Activated naive CD8-positive, alpha-beta T cell treated with anti-CD3 and anti-CD28 coated beads, Interleukin-2, amount 10 ng/mL, durations not matched to agents 7 days and 5 days (primary cell): ENCODE results near the gene EPB41L1. TPM values are rescaled to one million over a fixed set of nuclear protein-coding genes. Genes with fewer than 3 reads are reported as not detected.
"Not testable (repeated sequence)": the region's sequence is repeated elsewhere in the genome, so short reads cannot be mapped to it uniquely, and the experiment has no call there.

ENCODE experiments used
- ATAC-seq: fragments of 150-1000 bp; cut with Tn5 transposase; one replicate; pipeline ENCODE4 v1.10.0; 2021; ENCODE audit warnings: low read depth, moderate library complexity
- POLR2A ChIA-PET: fragments of 350-600 bp; sonication (Branson Sonifier 250); formaldehyde crosslinking; loops from one replicate; lab custom pipeline; 2021; ENCODE audit warnings: antibody characterized with exemption; lab: Charles Lee
- DNase-seq: peaks from one replicate; pipeline ENCODE4 v3.0.0; 2021
- H3K27ac Mint-ChIP-seq: one replicate; pipeline ENCODE4 v1.8.0; 2022; ENCODE audit warnings: mild to moderate bottlenecking, mixed read lengths
- H3K27me3 Mint-ChIP-seq: one replicate; pipeline ENCODE4 v1.8.0; 2022; ENCODE audit warnings: mild to moderate bottlenecking, moderate library complexity, mixed read lengths
- H3K36me3 Mint-ChIP-seq: one replicate; pipeline ENCODE4 v1.8.0; 2021; ENCODE audit warnings: mild to moderate bottlenecking, mixed read lengths
- H3K4me1 Mint-ChIP-seq: one replicate; pipeline ENCODE4 v1.8.0; 2021; ENCODE audit warnings: mixed read lengths
- H3K4me3 Mint-ChIP-seq: one replicate; pipeline ENCODE4 v1.8.0; 2022; ENCODE audit warnings: mild to moderate bottlenecking, moderate library complexity, mixed read lengths
- H3K9me3 Mint-ChIP-seq: one replicate; pipeline ENCODE4 v1.8.0; 2021; ENCODE audit warnings: mixed read lengths
- total RNA-seq, 2 experiments: library from RNA; stranded (reverse); gene quantifications; one replicate each; pipeline ENCODE4 v1.2.3, GENCODE V29; 2021

The EPB41L1 gene
- total RNA-seq, 2 experiments from 2014 or later: 0.62 TPM; not detected in 1

- no peaks in the 10 kb centered on the region for H3K4me1 Mint-ChIP-seq
- DNase-seq (no peak), ATAC-seq (no peak)
- H3K27me3 Mint-ChIP-seq: peaks cover 2% of the 10 kb centered on the region
- no peak overlapping the region for H3K27ac Mint-ChIP-seq
- H3K9me3 Mint-ChIP-seq: no peaks in the 10 kb centered on the region
- no peaks in the 10 kb centered on the region for H3K36me3 Mint-ChIP-seq
- H3K4me3 Mint-ChIP-seq: no peak overlapping the region
- POLR2A ChIA-PET: no interaction called here
Observed at GRCh38 chr20:36133821-36134220, 20.7 kb upstream of the EPB41L1 start.

DNA sequence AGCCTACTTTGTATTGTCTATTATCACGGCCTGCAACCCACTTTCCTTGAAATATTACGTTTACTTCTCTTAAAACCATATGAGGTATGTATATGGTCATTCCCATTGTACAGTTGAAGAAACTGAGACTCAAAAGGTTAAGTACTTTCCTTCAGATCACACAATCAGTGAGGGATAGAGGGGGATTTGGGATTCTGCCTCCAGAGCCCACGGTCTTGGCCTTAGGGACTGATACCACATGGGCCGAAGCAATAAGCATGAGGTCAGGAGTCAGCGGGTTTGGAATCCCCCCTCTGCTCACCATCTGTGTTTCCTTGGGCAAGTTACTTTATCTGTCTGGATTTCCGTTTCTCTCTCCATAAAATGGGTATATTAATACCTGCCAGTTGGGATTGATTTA is 19.4 kb upstream of the EPB41L1 start:
- no peak for ATAC-seq
- no peak for DNase-seq
- Mint-ChIP-seq H3K27ac (no peak overlapping the region), H3K4me3 (no peak overlapping the region), H3K36me3 (no peaks in the 10 kb centered on the region), H3K9me3 (no peaks in the 10 kb centered on the region), H3K4me1 (no peaks in the 10 kb centered on the region), H3K27me3 (peaks cover 2% of the 10 kb centered on the region)
- POLR2A ChIA-PET: no interaction called here

GRCh38 chr20:36135821-36136220 is 18.7 kb upstream of the EPB41L1 start:
- Mint-ChIP-seq H3K9me3 (no peaks in the 10 kb centered on the region), H3K36me3 (no peaks in the 10 kb centered on the region), H3K27ac (no peak overlapping the region), H3K4me3 (no peak overlapping the region), H3K27me3 (peaks cover 2% of the 10 kb centered on the region), H3K4me1 (no peaks in the 10 kb centered on the region)
- DNase-seq (no peak), ATAC-seq (no peak)
- POLR2A ChIA-PET: no interaction called here

GRCh38 chr20:36137313-36137712 is 17.2 kb upstream of the EPB41L1 start:
- DNase-seq, H3K4me1 Mint-ChIP-seq, H3K9me3 Mint-ChIP-seq, POLR2A ChIA-PET, ATAC-seq, H3K36me3 Mint-ChIP-seq, H3K27me3 Mint-ChIP-seq, H3K27ac Mint-ChIP-seq, H3K4me3 Mint-ChIP-seq: not testable (repeated sequence)

DNA sequence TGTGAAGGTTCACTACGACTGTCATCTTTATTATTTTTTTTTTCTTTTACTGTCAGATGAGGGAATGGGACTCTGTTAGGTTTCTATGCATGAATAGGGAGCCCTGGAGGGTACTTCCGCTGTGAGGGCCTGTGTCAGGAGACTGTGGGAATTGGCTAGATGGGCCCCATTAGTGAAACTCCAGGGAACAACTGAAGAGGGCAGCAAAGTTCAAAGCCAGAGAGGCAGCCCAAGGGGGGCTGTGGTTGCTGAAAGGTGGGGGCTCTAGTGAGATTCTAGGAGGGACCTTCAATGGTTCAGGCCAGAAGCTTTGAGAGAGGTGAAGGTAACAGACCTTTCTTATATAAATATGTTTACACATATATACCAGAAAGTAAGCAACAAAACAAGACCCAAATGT is 13.2 kb upstream of the EPB41L1 start:
- H3K36me3 Mint-ChIP-seq: no peaks in the 10 kb centered on the region
- H3K9me3 Mint-ChIP-seq: no peaks in the 10 kb centered on the region
- no peak for DNase-seq
- no peak for ATAC-seq
- POLR2A ChIA-PET: no interaction called here
- peaks cover 24% of the 10 kb centered on the region for H3K27me3 Mint-ChIP-seq
- H3K4me3 Mint-ChIP-seq: no peak overlapping the region
- H3K27ac Mint-ChIP-seq: no peak overlapping the region
- peaks cover 11% of the 10 kb centered on the region for H3K4me1 Mint-ChIP-seq

DNA sequence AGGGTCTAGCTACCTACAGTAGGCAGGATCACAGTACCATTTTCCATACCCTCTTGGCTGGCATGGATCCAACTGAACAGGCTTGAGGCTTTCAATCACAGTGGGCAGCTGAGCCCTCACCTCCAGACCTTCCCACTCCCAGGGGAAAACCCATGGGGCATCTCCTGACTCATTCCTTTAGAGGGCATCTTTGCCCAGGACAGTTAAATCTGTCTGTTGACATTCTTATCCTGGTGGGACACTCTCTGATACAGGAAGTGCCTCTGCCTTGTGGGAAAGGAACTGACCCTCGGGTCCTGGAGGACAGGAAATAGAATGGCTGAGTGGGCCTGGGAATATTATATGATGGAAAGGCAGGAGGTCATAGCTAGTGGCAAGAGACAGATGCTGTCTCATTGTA is 10.2 kb upstream of the EPB41L1 start:
- POLR2A ChIA-PET: interaction anchor here (0.6 kb wide), 1 partner anchor 460 kb away, joined by 3 read pairs; no protein-coding TSS in a partner anchor
- no peak overlapping the region for H3K4me3 Mint-ChIP-seq
- ATAC-seq: no peak
- no peak for DNase-seq
- no peak overlapping the region for H3K27ac Mint-ChIP-seq
- no peaks in the 10 kb centered on the region for H3K9me3 Mint-ChIP-seq
- H3K27me3 Mint-ChIP-seq: peaks cover 28% of the 10 kb centered on the region
- H3K4me1 Mint-ChIP-seq: peaks cover 11% of the 10 kb centered on the region
- no peaks in the 10 kb centered on the region for H3K36me3 Mint-ChIP-seq

GRCh38 chr20:36145877-36146707 is 8.4 kb upstream of the EPB41L1 start:
- no peaks in the 10 kb centered on the region for H3K9me3 Mint-ChIP-seq
- H3K4me1 Mint-ChIP-seq: peaks cover 11% of the 10 kb centered on the region
- no peak overlapping the region for H3K27ac Mint-ChIP-seq
- ATAC-seq (no peak), DNase-seq (no peak)
- peaks cover 30% of the 10 kb centered on the region for H3K27me3 Mint-ChIP-seq
- no peak overlapping the region for H3K4me3 Mint-ChIP-seq
- POLR2A ChIA-PET: no interaction called here
- H3K36me3 Mint-ChIP-seq: no peaks in the 10 kb centered on the region

DNA sequence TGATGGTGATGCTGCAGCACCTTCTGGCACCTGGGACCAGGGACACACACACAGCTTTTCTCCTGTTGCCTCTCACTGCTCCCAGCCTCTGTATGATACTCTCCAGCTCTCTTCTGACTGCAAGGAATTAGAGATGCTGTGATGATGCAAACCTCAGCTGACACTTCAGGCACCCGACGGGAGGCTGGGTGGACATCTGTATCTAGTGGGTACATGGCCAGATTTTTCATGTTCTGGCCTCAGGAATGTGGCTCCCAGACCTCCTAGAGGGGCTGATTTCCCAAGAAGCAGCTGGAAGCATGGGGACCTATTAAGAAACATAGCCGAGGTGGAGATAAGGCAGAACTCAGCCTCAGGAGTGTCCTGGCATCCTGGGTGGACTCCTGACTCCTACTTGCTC is 6.8 kb upstream of the EPB41L1 start:
- peaks cover 39% of the 10 kb centered on the region for H3K27me3 Mint-ChIP-seq
- ATAC-seq (no peak), DNase-seq (no peak)
- POLR2A ChIA-PET: no interaction called here
- H3K9me3 Mint-ChIP-seq: no peaks in the 10 kb centered on the region
- H3K36me3 Mint-ChIP-seq: no peaks in the 10 kb centered on the region
- no peak overlapping the region for H3K4me3 Mint-ChIP-seq
- H3K27ac Mint-ChIP-seq: no peak overlapping the region
- peaks cover 9% of the 10 kb centered on the region for H3K4me1 Mint-ChIP-seq

DNA sequence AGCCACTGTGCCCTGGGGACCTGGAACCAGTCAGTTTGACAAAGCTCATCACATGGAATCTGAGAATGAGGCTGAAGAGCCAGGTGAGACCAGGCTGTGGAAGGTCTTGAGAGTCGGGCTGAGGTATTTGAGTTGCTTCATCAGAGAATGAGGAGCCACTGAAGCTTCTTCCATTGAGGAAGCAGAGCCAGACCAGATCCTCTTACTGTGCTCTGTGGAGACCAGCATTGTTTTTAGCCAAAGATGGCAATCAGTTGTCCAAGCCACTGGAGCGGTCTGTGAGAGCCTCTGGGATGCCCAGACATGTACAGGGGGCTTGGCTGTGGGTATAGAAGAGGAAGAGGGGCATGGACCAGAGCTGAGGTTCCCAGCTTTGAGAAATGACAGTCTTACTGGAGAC is 6.1 kb upstream of the EPB41L1 start:
- POLR2A ChIA-PET: no interaction called here
- Mint-ChIP-seq H3K4me3 (no peak overlapping the region), H3K9me3 (no peaks in the 10 kb centered on the region), H3K27me3 (peaks cover 43% of the 10 kb centered on the region), H3K4me1 (peaks cover 2% of the 10 kb centered on the region), H3K27ac (no peak overlapping the region), H3K36me3 (no peaks in the 10 kb centered on the region)
- DNase-seq: no peak
- no peak for ATAC-seq

DNA sequence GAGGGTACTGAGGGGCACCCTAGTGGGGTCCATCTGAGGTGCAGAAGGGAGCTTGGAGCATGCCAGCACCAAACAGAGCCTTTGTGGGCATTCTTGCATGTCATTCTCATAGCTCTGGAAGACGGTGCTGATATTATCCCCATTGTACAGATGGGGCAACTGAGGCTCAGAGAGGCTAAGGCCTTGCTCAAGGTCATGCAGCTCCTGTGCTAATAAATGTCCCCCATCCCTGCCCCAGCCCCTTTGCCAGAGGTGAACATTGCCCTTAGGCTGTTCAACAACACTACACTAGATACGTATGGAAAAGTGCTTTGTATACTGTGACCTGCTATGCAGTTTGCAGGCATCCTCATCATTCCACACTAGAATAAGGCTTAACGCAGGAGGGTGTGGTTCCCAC is 5.5 kb upstream of the EPB41L1 start:
- Mint-ChIP-seq H3K36me3 (no peaks in the 10 kb centered on the region), H3K27ac (no peak overlapping the region), H3K9me3 (no peaks in the 10 kb centered on the region), H3K4me3 (no peak overlapping the region), H3K27me3 (peaks cover 44% of the 10 kb centered on the region), H3K4me1 (peaks cover 2% of the 10 kb centered on the region)
- POLR2A ChIA-PET: no interaction called here
- no peak for ATAC-seq
- DNase-seq: no peak

GRCh38 chr20:36149469-36149868 is 5.1 kb upstream of the EPB41L1 start:
- peaks cover 44% of the 10 kb centered on the region for H3K27me3 Mint-ChIP-seq
- H3K9me3 Mint-ChIP-seq: no peaks in the 10 kb centered on the region
- no peaks in the 10 kb centered on the region for H3K36me3 Mint-ChIP-seq
- H3K4me3 Mint-ChIP-seq: no peak overlapping the region
- POLR2A ChIA-PET: no interaction called here
- no peak overlapping the region for H3K27ac Mint-ChIP-seq
- ATAC-seq (no peak), DNase-seq (no peak)
- H3K4me1 Mint-ChIP-seq: peaks cover 2% of the 10 kb centered on the region

DNA sequence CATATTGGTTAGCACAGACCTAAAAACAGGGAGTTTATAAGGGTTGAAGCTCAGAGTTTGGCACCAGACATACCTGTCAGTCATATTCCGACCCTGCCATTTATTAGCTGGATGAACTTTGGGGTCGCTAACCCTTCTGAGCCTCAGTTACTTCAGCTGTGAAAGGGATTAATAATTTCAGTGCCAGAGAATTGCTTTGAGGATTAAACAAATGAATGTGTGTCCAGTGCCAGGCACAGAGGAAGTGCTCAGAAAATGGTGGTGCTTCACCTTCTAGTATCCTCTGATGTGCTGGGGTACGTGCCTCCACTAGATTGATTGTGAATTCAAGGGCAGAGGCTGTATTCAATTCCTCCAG is 4.1 kb upstream of the EPB41L1 start:
- Mint-ChIP-seq H3K9me3 (no peaks in the 10 kb centered on the region), H3K27me3 (peaks cover 43% of the 10 kb centered on the region), H3K4me3 (no peak overlapping the region), H3K4me1 (peaks cover 2% of the 10 kb centered on the region), H3K27ac (no peak overlapping the region), H3K36me3 (no peaks in the 10 kb centered on the region)
- POLR2A ChIA-PET: no interaction called here
- no peak for ATAC-seq
- no peak for DNase-seq

DNA sequence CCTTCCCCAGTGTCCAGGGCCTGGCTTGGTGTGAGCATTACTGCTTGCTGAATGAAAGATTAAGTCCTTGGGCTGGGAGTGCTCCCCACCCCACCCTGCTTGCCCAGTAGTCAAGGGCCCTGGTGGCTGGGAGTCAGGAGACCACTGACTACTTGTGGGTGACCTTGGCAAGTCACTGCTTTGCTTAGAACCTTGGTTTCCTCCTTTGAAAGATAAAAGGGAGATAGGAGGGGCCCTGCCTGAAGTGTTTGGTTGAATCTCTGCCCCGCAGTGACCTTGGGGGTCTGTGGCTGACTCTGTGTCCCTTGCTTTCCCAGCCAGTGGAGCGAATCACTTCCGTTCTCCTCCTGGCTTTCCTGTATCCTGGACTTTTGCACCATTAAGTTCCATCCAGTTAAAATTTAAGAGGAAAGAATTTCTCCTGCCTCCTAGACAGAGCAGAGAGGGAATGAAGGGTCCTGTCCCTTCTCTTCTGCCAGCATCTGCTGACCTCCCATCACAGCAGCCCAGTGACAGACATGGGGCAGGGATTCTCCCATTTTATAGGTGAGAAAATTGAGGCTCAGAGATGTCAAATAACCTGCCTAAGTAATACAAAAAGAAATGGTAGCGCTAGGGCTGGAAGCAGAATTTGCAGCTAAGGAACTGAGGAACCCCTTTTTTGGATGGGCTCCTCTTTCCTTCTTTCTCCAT is 3.5 kb upstream of the EPB41L1 start:
- DNase-seq: no peak
- Mint-ChIP-seq H3K9me3 (no peaks in the 10 kb centered on the region), H3K27me3 (peaks cover 39% of the 10 kb centered on the region), H3K4me1 (no peaks in the 10 kb centered on the region), H3K27ac (no peak overlapping the region), H3K36me3 (no peaks in the 10 kb centered on the region), H3K4me3 (no peak overlapping the region)
- POLR2A ChIA-PET: no interaction called here
- ATAC-seq: no peak

GRCh38 chr20:36152261-36152660 is 2.3 kb upstream of the EPB41L1 start:
- no peak overlapping the region for H3K27ac Mint-ChIP-seq
- ATAC-seq: no peak
- H3K4me3 Mint-ChIP-seq: no peak overlapping the region
- peaks cover 36% of the 10 kb centered on the region for H3K27me3 Mint-ChIP-seq
- POLR2A ChIA-PET: no interaction called here
- H3K36me3 Mint-ChIP-seq: no peaks in the 10 kb centered on the region
- H3K9me3 Mint-ChIP-seq: no peaks in the 10 kb centered on the region
- no peak for DNase-seq
- H3K4me1 Mint-ChIP-seq: no peaks in the 10 kb centered on the region
